ENCODE results near the gene ZFC3H1.

DNA sequence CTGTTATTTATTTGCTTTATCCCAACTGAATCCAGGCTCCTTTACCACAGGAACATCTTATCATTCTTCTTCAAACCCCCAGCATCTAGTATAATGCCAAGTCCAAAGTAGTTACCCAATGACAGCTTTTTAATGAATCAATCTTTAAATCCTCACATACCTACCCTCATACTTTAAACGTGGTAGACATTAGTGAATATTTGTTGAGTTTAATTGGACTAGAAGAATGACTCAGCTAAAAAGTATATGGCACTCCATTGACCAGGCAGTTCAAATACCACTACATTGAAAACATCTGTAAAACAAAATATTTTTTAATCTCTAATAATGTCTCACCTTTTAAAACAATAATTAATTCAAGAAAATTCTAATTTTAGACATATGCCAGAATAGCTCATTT, 98.1 kb downstream of the ZFC3H1 start:
- no peak for TF ChIP-seq POLR2AphosphoS5 (IDR thresholded peaks at IDR 0.05; ENCODE audit: low read depth, low read length)
- TF ChIP-seq POLR2A (IDR thresholded peaks at IDR 0.05; ENCODE audit: low read depth, low read length): no peak
